OCI-LY3 (cell line): ENCODE measurements around the gene ACOX1.

ENCODE experiments used
- EZH2phosphoT487 ChIP-seq: fragments of 200-600 bp; shearing (Covaris generic); IDR thresholded peaks from 2 replicates; pipeline ENCODE4 v1.6.1; 2018; ENCODE audit warnings: antibody characterized with exemption, mixed run types, low read depth
- TF ChIP-seq, protein P1 (sequence below): fragments of 200-600, 300-600 bp; sonication (generic); IDR thresholded peaks from 2 replicates; pipeline ENCODE4 v1.5.1; 2014; ENCODE audit warnings: antibody characterized with exemption, low read length, low read depth

DNA sequence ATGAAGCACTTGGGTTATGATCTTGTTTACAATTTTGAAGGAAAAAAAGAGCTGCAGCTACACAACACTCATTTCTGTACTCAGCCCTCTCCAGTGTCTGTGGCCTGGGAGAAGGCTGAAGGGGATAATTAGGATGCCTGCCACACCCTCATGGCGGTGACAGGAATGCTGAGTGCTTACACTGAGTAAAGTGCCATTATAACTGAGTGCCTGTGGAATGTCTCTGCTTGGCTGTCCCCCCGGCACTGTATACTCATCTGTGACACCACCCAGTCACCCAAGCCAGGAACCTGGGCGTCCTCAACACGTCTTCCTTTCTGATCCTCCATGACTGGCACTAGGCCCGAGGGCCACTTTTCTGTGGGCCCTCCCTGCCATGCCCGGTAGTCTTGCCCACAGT is 70.8 kb downstream of the ACOX1 start:
- TF ChIP-seq, protein P1, sequence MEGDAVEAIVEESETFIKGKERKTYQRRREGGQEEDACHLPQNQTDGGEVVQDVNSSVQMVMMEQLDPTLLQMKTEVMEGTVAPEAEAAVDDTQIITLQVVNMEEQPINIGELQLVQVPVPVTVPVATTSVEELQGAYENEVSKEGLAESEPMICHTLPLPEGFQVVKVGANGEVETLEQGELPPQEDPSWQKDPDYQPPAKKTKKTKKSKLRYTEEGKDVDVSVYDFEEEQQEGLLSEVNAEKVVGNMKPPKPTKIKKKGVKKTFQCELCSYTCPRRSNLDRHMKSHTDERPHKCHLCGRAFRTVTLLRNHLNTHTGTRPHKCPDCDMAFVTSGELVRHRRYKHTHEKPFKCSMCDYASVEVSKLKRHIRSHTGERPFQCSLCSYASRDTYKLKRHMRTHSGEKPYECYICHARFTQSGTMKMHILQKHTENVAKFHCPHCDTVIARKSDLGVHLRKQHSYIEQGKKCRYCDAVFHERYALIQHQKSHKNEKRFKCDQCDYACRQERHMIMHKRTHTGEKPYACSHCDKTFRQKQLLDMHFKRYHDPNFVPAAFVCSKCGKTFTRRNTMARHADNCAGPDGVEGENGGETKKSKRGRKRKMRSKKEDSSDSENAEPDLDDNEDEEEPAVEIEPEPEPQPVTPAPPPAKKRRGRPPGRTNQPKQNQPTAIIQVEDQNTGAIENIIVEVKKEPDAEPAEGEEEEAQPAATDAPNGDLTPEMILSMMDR = no peak
- TF ChIP-seq EZH2phosphoT487 = no peak
